Peyer's patch (tissue), 4 donors: ENCODE results near the gene KCNQ2.

Experiments
- POLR2A ChIP-seq, 2 donors: fragments of 450-650 bp; IDR thresholded peaks; one replicate each; pipeline ENCODE4 v1.5.1; 2017; ENCODE audit warnings: antibody characterized with exemption in 2 of 2, mild to moderate bottlenecking in 2 of 2, moderate library complexity in 2 of 2
- TF ChIP-seq, protein P1 (sequence below), 6 experiments: fragments of 450-650 bp in 4 of 6; fragments of 200-600 bp in 2 of 6; sonication (generic) in 1 of 6; IDR thresholded peaks; one replicate each; pipeline ENCODE4 v1.5.1; 2017 to 2019; ENCODE audit warnings: antibody characterized with exemption in 6 of 6, mild to moderate bottlenecking in 3 of 6, moderate library complexity in 1 of 6

DNA sequence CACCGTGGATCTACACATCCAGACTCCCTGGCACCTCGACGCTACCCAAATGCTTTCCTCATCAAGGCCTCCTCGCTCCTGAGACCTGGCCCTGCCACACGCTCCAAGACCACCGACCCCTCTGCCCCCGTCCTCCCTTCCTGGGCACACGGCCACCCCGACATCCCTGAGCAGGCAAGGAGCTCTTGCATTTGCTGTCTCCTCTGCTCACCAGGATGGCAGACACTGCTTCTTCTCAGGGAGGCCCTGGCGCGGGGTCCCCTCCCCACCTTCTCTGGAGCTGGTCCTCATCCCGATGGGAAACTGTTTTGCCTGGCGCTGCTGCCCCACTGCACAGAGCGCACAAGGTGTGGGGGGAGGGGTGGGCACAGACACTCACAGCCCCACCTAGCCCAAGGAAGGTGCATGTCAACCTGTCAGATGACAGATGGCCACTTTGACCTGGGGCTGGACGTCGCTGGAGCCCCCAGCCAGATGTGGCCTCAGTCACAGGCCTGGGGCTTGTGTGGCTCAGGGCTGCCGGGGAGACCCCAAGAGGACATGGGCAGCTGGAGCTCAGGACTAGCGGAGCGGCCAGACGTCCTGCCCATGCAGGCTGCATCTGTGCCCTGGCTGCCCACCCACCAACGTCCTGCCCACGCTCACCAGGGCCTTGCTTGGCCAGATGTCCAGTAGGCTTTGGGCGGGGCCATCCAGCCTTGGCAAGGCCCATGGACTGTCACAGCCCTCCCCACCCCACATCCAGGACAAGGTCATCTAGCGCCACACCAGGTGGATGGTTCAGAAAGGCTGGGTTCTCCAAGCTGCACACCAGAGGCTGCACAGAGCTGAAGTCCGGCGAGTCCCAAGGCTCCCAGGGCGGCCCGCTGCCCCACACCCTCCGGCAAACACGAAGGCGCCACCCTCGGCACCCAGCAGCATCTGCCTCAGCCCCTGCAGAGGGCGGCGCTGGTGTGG, 6.2 kb upstream of the KCNQ2 start:
- no peak for TF ChIP-seq POLR2A (IDR thresholded peaks at IDR 0.05)
- TF ChIP-seq, protein P1, sequence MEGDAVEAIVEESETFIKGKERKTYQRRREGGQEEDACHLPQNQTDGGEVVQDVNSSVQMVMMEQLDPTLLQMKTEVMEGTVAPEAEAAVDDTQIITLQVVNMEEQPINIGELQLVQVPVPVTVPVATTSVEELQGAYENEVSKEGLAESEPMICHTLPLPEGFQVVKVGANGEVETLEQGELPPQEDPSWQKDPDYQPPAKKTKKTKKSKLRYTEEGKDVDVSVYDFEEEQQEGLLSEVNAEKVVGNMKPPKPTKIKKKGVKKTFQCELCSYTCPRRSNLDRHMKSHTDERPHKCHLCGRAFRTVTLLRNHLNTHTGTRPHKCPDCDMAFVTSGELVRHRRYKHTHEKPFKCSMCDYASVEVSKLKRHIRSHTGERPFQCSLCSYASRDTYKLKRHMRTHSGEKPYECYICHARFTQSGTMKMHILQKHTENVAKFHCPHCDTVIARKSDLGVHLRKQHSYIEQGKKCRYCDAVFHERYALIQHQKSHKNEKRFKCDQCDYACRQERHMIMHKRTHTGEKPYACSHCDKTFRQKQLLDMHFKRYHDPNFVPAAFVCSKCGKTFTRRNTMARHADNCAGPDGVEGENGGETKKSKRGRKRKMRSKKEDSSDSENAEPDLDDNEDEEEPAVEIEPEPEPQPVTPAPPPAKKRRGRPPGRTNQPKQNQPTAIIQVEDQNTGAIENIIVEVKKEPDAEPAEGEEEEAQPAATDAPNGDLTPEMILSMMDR (IDR thresholded peaks at IDR 0.05): no peak
